GM18519 (cell line): ENCODE data around the gene COA3.

Experiments
- ATAC-seq: cut with Tn5 transposase; IDR thresholded peaks from one replicate; pipeline ENCODE4 v1.9.1; 2021; ENCODE audit warnings: mild to moderate bottlenecking, moderate library complexity; ENCODE audit not compliant: unreplicated experiment, low FRiP score

Gene COA3, protein sequence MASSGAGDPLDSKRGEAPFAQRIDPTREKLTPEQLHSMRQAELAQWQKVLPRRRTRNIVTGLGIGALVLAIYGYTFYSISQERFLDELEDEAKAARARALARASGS

GRCh38 chr17:42798383-42799380 lies at the start of gene COA3, which contains the start of gene CNTD1:
COA3 (minus strand) TSS chr17:42798704; CDS start chr17:42798681, 23 bp downstream.
CNTD1 (plus strand) TSS chr17:42798861; CDS start chr17:42799068, 207 bp downstream.
- ATAC-seq, result no peak

- no peak for ATAC-seq
These were observed 49.6 kb upstream of the COA3 start for GRCh38 chr17:42848093-42848492.

- no peak for ATAC-seq
These were observed 48.2 kb upstream of the COA3 start for GRCh38 chr17:42846594-42847280.

GRCh38 chr17:42845918-42846593 lies 47.6 kb upstream of the COA3 start:
- ATAC-seq, result no peak

DNA sequence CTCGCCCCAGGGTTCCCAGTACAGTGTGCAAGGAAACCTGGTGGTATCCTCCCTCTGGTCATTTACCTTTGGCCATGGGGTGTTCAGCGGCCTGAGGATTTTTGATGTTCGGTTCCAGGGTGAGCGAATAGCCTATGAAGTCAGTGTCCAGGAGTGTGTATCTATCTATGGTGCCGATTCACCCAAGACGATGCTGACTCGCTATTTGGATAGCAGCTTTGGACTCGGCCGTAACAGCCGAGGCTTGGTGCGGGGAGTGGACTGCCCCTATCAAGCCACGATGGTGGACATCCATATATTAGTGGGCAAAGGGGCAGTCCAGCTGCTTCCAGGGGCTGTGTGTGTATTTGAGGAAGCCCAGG lies 47.0 kb upstream of the COA3 start:
- no peak for ATAC-seq

DNA sequence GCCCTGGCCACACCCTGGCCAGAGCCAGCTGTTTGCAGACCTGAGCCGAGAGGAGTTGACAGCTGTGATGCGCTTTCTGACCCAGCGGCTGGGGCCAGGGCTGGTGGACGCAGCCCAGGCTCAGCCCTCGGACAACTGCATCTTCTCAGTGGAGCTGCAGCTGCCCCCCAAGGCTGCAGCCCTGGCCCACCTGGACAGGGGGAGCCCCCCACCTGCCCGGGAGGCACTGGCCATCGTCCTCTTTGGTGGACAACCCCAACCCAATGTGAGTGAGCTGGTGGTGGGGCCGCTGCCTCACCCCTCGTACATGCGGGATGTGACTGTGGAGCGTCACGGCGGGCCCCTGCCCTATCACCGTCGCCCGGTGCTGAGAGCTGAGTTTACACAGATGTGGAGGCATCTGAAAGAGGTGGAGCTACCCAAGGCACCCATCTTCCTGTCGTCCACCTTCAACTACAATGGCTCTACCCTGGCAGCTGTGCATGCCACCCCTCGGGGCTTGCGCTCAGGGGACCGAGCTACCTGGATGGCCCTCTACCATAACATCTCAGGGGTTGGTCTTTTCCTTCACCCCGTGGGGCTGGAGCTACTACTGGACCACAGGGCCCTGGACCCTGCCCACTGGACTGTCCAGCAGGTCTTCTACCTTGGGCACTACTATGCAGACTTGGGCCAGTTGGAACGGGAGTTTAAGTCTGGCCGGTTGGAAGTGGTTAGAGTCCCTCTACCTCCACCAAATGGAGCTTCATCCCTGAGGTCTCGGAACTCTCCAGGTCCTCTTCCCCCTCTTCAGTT lies 46.5 kb upstream of the COA3 start:
- no peak for ATAC-seq

- no peak for ATAC-seq
These were observed 45.8 kb upstream of the COA3 start, which contains the start of gene AOC2 for GRCh38 chr17:42844271-42844670. AOC2 (plus strand) TSS chr17:42844580; CDS start chr17:42844627, 47 bp downstream.

GRCh38 chr17:42843358-42843934 lies 44.9 kb upstream of the COA3 start:
- ATAC-seq, result no peak

GRCh38 chr17:42841975-42842685 lies 43.6 kb upstream of the COA3 start:
- ATAC-seq, result no peak

DNA sequence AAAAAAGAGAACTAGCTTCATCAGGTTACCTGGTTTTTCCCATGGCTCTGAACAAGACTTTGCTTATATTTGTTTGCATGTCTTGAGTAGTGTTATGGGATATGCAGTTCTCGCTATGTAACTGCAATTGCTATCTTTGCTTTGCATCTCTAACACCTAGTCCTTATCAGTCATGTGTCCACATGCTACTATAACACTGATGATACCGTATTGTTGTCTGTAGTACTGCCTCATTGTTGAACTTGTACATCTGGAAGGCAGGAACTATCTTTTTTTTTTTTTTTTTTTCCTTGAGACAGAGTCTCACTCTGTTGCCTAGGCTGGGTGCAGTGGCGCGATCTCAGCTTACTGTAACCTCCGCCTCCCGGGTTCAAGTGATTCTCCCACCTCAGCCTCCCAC lies 37.2 kb upstream of the COA3 start:
- ATAC-seq, result no peak

DNA sequence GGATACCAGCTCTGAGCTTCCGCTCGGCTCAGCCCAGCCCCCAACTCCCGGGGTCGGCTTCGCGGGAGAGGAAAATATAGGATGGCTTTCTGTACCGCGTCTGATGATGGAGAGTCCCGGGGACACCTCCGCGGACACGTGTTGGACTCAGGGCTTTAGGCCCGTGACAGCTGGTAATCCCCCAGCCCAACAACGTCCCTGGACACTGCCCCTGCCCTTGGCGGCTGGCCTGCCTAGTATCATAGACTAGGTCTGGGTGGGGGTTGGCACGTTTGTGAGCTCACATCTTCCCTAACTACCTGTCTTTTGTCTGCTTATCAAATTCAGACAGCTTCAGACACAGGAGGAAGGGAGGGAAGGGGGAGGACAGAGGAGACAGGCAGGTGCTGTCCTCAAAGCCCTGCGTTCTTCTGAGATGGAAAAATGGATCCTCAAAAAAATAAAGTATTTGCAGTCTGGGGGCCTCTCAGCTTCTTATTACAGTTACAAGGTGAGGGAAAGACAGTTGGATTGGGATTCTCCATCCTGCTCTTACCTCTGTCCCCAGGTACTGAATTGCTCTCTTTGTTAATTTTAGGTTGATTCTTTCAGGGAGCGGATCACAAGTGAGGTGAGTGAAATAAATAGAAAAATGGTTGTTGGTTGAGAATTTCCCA lies 35.4 kb upstream of the COA3 start:
- no peak for ATAC-seq

DNA sequence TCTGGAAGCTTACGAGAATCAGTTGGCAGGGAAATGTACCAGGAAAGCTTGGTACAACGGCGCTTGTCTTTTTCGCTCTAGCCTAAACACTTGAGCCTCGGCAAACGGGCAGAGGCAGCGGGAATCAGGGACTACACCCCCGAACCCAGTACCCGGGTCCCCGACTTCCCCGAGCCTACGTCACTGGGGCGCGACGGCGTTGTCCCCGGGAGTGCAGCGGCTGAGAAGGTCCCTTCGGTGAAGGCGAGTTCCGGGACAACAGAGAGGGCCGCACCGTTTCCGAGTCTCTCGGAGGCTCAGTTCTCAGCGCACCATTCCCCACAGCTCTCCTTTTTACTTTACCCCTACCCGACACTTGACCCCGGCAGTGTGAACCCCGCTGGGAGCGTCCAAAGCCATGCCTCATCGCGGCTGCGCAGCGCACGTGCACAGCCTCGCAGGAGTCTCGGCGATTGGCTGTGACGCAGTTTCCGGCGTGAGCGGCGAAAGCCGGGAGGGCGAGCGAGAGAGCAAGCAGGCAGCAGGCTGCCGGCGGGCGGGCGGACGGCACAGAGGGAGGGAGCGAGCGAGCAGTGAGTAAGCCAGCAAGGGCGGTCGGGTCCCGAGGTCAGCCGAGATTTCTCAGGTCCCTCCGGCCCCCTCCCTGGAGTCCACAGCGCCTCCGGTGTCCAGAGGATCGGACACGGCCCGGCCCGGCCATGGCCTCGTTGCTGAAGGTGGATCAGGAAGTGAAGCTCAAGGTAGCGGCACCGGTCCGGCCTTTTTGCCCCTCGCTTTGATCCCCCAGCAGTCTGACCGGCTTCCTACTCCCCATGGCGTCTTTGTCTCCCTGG lies 34.6 kb upstream of the COA3 start, which contains the start of gene PSME3:
Gene PSME3, plus strand, starts transcription at position 464 of the 833 bp plus-strand sequence. Its CDS starts 235 bp downstream, at position 699.
- peak; percentile 76 for ATAC-seq

GRCh38 chr17:42832213-42832933 lies 33.9 kb upstream of the COA3 start:
- ATAC-seq, result no peak

DNA sequence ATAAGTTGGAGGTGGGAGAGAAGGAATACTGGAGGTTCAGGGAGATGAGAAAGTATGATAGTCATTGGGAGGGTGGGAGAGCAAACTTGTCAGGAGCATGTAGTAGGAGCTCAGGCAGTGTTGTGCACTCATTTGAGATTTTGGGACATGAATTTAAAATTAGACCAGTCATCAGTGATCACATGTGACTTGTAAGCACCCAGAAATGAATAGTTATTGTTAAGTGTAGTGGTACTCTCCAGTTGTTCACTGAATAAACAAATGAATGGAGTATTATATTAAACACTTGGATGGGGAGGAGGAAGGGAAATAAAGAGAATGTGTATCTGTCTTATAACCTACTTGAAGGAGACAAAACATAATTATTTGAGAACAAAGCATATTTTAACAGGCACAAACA lies 32.5 kb upstream of the COA3 start:
- no peak for ATAC-seq

GRCh38 chr17:42827472-42827871 lies 29.0 kb upstream of the COA3 start:
- no peak for ATAC-seq

DNA sequence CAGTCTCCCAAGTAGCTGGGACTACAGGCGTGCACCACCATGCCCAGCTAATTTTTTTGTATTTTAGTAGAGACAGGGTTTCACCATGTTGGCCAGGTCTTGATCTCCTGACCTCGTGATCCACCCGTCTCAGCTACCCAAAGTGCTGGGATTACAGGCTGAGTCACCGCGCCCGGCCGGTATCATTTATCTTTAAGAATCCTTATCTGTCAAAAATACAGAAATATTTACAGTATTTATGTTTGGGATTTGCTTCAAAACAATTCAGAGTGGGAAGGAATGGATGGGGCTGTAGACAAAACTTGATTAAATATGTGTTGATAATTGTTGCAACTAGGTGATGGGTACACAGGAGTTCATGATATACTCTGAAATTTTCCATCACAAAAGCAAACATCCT lies 22.7 kb upstream of the COA3 start:
- no peak for ATAC-seq
